Erythroblast (primary cell): ENCODE measurements around the gene ABCA1.

Experiments used
- GATA1 ChIP-seq: IDR thresholded peaks from 2 replicates; pipeline ENCODE4 v1.6.1; 2011; ENCODE audit warnings: low read depth, mild to moderate bottlenecking, control low read depth, low read length, moderate library complexity
- POLR2A ChIP-seq: IDR thresholded peaks from 2 replicates; pipeline ENCODE4 v1.6.1; 2011; ENCODE audit warnings: mild to moderate bottlenecking, low read length

GRCh38 chr9:104950838-104951237, 22.9 kb upstream of the ABCA1 start:
- no peak for TF ChIP-seq POLR2A
- no peak for TF ChIP-seq GATA1
